Loucy (cell line): Measurements from ENCODE around the gene FRMD5.

Source experiments
- CTCF ChIP-seq: fragments of 200-600 bp; sonication (generic); conservative IDR thresholded peaks from 2 replicates; pipeline ENCODE4 v1.5.1; 2014; ENCODE audit warnings: mild to moderate bottlenecking, antibody characterized with exemption, low read length
- EZH2phosphoT487 ChIP-seq: fragments of 200-600 bp; IDR thresholded peaks from 2 replicates; pipeline ENCODE4 v1.6.1; 2018; ENCODE audit warnings: antibody characterized with exemption, mild to moderate bottlenecking, moderate library complexity, borderline replicate concordance

DNA sequence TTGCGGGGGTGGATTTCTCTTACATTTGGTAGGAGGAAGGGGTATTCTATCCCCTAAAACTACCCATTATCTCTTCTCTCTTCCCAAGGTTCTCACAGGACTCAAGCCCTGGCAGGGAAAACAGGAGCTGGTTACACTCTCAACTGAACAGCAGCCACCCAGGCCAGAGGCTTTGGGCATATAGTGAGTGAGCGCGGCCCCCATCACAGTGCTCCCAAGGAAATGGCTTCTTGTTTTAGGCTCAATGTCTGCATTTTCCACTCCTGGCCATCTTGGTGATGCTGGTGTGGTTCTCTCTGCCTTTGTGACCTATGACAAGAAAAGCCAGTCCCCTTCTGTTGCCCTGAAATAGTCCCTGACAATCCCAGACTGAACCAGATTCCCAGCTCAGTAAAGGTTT is 318.2 kb downstream of the FRMD5 start:
- no peak for TF ChIP-seq CTCF
- TF ChIP-seq EZH2phosphoT487 = no peak
